HG03159 (cell line): Measurements from ENCODE around the gene ATP7B.
"Not testable (repeated sequence)": the region's sequence is repeated elsewhere in the genome, so short reads cannot be mapped to it uniquely, and the experiment has no call there.

ENCODE experiments used
- ATAC-seq: cut with Tn5 transposase; IDR thresholded peaks from one replicate; pipeline ENCODE4 v1.9.1; 2021; ENCODE audit warnings: mild to moderate bottlenecking, moderate library complexity; ENCODE audit not compliant: unreplicated experiment

The ATP7B gene

DNA sequence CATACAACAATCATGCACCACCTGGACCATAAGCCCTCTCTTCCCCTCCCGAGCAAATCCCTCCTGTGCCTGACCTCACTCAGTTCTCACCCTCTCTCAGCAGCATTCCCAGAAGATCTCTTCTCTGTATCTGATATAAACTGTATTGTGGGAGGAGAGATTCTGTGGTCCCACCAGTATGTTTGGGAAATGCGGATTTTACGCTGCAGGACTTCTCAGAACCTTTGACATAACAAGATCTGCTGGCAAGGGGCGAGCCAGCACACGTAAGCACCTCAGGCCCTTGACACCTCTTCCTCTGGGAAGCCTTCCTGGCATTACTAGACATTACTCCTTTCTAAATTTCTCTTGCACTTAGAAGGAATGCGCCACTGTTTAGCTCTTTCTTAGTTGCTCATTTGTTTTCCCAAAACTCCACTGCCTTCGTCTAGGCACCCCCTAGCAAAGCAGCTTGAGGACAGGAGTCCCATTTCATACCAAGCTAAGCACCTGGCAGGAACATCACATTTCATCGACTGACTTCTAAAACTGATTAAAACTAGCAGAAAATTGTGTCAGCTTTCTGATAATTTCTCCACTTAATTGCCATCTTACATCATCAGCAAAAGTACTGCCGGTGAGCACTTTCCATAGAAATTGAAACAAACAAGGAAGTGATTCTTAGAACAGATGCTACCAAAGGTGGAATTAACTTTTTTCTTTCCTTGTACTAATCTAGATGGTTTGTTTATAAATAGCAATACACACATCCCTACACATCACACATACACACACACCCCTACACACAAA is 86.3 kb downstream of the ATP7B start:
- ATAC-seq: no peak

DNA sequence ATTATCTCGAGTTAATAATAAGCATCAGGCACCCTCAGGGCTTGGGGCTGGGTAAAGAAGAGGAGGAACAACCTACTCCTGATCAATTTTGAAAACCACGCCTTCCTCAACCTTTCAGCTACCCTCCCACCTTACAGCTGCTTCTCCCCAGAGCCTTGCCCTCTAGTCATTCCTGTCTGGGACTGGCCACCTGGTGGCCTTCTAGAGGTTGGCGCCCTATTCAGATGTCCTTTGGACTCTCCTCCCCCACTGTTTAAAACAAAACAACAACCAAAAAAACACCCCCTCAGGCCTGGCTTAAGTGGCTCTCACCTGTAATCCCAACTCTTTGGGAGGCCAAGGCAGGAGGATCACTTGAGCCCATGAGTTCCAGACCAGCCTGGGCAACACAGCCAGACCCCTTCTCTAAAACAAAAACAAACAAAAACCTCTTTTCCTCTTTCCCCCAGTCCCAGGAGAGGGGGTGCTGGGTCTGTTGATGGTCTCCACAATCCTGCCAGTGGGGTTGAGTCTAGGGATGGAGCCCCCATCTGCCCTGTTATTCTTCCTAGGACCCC is 87.2 kb downstream of the ATP7B start:
- ATAC-seq: no peak

- ATAC-seq: no peak
Observed at GRCh38 chr13:51922771-51923480, 88.3 kb downstream of the ATP7B start.

GRCh38 chr13:51921790-51922740 is 89.2 kb downstream of the ATP7B start:
- no peak for ATAC-seq

DNA sequence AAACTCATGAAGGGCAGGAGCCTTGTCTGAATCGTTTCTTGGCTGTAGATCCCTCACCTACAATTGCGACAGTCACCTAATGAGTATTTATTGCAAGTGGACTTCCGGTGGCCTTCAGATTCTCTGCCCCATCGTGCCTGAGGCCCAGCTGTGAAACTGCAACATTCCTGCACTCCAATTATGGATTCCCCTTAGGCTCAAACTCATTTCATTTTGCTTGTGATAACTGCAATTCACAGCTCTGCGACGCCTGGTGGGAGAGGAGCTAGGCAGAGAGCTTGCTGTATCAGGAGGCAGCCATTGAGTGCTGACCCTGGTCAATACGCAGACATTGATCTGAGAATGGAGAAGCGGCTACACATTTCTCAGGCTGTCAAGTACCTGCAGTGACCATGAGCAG is 90.5 kb downstream of the ATP7B start:
- ATAC-seq: no peak

DNA sequence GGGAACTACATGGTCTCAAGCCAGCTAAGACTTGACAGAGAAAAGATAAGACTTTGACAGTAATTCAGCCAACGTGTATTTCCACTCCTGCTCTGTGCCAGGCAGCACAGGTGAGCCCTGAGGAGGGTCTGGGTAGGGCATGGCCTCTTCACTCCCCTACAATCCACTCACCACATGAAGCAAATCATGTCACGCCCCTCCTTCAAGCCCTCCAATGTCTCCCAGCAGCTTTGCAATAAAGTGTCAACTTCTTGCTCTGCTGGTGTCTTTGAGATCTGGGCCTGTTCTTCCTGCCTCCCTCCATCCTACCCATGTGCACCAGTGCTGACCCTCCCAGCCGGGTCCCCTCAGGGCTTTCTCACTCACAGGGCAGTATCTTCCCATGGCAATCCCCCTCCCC is 91.0 kb downstream of the ATP7B start:
- ATAC-seq: no peak

GRCh38 chr13:51919531-51919930 is 91.7 kb downstream of the ATP7B start:
- no peak for ATAC-seq

DNA sequence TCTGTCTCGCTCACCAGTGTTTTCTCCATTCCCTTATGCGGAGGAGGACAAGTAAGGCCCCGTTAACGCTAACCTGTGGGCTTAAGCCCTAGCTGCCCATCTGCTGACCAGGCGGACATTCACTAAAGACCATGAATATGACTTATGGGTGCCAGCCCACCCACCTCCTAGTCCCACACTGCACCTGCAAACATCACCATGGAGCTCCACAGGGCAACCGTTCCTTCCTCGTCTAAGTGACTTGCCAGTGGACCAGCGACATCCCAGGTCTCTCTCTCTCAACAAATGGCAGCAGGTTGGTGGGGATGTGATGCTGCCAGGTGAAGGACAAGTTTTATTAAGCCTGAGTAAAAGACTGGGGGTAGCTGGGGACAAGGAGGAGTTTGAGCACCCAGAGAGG is 94.3 kb downstream of the ATP7B start:
- no peak for ATAC-seq

DNA sequence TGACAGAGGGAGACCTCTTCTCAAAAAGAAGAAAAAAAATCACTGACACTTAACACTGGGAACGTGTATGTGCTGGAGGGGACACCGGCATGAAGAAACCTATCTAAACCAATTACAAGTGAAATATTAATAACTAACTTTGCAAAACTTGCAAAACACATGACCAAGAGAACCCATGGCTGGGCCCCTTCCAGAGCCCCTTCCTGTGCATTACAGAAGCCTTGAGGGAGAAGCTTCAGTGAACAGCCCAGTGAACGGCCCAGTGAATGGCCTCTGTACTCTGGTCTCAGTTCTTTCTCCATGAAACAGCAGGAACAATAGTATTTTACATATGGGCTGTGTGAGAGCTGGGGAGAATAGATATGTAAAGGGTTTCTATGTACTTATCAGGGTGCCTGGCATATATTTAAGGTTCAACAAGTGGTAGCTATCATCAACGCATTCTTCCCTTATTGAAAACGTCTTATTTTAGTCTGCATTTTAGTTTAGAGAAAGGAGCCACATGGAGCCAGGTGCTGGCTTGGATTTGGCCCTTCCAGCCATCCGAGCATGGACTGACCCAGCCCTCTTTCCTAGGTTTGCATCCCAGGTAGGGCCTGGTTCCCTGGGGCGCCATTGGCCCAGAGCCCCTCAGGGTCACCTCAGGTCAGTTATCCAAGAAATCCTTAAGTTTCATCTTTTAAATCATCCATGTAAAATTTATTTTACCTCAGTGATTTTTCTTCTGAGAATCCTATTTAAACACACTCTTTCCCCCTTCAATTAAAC is 95.0 kb downstream of the ATP7B start:
- no peak for ATAC-seq

GRCh38 chr13:51914137-51914493 is 97.1 kb downstream of the ATP7B start:
- no peak for ATAC-seq

DNA sequence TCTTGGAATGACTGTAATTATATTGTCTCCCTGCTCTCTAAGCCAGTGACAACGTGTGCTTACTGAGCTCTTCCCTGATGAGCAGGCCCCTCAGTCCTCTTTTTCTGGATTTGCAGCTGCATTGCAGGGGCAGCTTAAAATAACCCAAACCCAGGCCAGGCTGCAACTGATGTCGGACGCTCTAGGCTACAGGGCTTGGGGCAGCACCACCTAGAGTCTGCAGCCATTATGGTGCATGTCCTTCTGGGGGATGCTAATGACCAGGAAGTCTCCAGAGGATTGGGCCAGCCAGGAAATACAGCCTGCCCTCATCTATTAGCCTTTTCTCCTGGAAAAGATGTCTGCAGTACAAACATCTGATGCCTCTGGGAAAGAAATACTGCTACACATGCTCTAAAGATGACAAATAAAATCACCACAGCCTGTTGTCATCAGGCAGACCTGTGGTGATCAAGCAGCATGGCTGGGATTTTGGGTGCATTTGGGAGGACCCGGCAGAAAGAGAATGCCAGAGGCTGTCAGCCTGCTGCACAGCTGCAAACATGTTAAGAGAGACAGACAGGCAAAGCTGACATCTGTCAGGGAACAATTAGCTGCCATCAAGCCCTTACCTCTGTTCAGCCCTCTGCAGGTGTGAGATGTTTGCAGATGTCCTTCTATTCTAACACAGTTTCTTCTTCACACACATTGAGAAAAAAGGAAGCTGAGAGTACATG is 97.7 kb downstream of the ATP7B start:
- ATAC-seq: no peak

GRCh38 chr13:51912511-51913225 is 98.6 kb downstream of the ATP7B start:
- ATAC-seq: no peak

DNA sequence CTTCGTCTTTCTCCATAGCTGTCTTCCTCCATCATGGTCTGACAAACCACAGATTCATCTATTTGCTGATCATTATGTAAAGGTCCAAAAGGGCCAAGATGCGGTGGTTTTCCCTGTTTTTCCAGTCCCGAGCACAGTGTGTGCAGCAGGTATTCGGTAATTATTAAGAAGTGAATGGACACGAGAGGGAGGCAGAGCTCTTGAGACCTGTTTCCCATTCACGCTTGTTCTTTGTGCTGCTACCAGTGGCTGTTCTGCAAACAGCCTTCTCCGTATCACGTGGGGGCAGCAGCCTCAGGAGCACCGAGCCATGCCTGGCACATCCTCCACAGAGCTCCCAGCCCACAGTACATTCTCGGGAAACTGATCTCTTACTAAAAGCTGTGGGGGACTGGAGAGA is 99.2 kb downstream of the ATP7B start:
- no peak for ATAC-seq

- ATAC-seq: no peak
Observed at GRCh38 chr13:51910508-51910907, 100.7 kb downstream of the ATP7B start.

- not testable (repeated sequence) for ATAC-seq
Observed at GRCh38 chr13:51909265-51909664, 102.0 kb downstream of the ATP7B start.

GRCh38 chr13:51907040-51907732 is 104.1 kb downstream of the ATP7B start:
- ATAC-seq: no peak

DNA sequence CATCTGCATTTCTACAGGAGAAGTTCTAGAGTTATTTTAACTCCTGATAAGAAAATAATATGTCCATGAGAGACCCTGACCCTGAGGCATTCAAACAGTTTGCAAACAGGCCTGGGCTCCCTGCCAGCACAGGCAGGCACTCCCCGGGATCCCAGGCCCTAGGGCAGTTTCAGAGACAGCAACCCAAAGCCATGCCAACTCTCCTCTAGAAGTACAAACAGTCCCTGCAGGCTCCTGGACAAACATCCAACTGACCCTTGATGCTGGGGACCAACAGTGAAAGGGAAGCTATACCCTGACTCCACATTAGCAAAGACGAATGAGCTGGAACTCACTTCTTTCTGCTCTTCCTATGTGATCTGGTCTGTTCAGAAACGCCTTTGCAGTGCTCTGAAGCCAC is 104.7 kb downstream of the ATP7B start:
- no peak for ATAC-seq

DNA sequence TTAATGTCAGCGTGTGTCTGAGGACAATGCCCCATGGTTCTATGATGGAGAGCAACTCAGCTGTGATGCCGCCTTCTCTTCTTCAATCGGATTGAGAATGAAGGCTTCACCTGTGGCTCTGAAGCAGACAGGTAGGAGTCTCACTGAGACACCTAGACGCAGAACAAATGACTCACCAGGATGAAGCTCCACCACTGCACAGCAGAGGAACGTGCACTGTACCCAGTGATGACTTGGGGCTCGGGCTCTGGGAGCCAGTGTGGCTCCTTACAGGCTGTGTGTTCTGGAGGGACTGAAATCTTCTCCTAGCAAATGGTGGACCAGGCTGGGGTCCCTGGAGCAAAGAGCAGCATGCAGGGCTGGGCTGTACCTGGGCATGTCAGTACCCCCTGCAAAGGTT is 105.5 kb downstream of the ATP7B start:
- no peak for ATAC-seq

DNA sequence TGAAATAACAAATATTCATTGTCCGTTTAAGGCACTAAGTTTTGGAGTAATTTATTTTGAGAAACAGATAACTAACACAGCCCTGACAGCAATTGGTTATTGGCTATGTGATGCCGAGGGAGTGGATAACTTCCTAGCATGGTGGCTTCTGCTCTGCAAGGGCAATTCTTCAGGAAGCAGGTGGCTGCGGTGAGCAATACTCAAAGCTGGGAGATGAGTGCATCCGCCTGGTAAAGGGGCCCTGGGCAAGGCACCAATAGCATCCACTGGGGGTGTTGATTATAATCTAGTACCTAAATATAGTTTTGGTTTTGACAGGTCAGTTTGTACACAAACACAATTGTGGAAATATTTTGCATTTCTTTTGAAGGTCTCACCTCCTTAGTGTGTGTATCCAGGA is 108.5 kb downstream of the ATP7B start:
- ATAC-seq: no peak
